ENCODE measurements around the gene TLE4. TPM values are rescaled to one million over a fixed set of nuclear protein-coding genes. Genes with fewer than 3 reads are reported as not detected.

TLE4 gene
- total RNA-seq, 1 donor from 2014 or later = 98.5 TPM

- peaks cover 20% of the 10 kb centered on the region for H3K36me3 Mint-ChIP-seq (ENCODE audit: low read depth, unreplicated experiment)
- Histone ChIP-seq H3K36me3 (ENCODE audit: insufficient read depth, low read length) (peaks cover 9% of the 10 kb centered on the region), H3K4me3 (ENCODE audit: insufficient read depth, low read depth, low read length) (no peak overlapping the region), H3K27ac (ENCODE audit: low read depth, low read length) (no peak overlapping the region), H3K9ac (ENCODE audit: low read length) (no peak overlapping the region), H3K9me3 (ENCODE audit: insufficient read depth, low read depth, low read length) (no peaks in the 10 kb centered on the region), H2AFZ (ENCODE audit: low read depth, low read length) (no peak overlapping the region), H3K4me1 (ENCODE audit: insufficient read depth, low read length) (no peaks in the 10 kb centered on the region), H3K27me3 (ENCODE audit: insufficient read depth, low read length) (no peaks in the 10 kb centered on the region), H3K4me2 (ENCODE audit: low read length) (no peak overlapping the region), H3K79me2 (ENCODE audit: insufficient read depth, low read length) (peaks cover 85% of the 10 kb centered on the region), H4K20me1 (ENCODE audit: insufficient read depth, low read length) (peaks cover 87% of the 10 kb centered on the region)
- no peak for TF ChIP-seq EZH2 (IDR thresholded peaks at IDR 0.05; ENCODE audit: insufficient read depth, low read length)
- TF ChIP-seq, protein P1, sequence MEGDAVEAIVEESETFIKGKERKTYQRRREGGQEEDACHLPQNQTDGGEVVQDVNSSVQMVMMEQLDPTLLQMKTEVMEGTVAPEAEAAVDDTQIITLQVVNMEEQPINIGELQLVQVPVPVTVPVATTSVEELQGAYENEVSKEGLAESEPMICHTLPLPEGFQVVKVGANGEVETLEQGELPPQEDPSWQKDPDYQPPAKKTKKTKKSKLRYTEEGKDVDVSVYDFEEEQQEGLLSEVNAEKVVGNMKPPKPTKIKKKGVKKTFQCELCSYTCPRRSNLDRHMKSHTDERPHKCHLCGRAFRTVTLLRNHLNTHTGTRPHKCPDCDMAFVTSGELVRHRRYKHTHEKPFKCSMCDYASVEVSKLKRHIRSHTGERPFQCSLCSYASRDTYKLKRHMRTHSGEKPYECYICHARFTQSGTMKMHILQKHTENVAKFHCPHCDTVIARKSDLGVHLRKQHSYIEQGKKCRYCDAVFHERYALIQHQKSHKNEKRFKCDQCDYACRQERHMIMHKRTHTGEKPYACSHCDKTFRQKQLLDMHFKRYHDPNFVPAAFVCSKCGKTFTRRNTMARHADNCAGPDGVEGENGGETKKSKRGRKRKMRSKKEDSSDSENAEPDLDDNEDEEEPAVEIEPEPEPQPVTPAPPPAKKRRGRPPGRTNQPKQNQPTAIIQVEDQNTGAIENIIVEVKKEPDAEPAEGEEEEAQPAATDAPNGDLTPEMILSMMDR (IDR thresholded peaks at IDR 0.05; ENCODE audit: insufficient read depth, low read depth, low read length) = no peak
- no peak overlapping the region for H3K27ac Mint-ChIP-seq (ENCODE audit: unreplicated experiment)
- FAIRE-seq (no peak), DNase-seq (ENCODE audit: low read depth) (no peak)
- peaks cover 7% of the 10 kb centered on the region for H3K4me1 Mint-ChIP-seq (ENCODE audit: low read depth, unreplicated experiment)
- H3K9me3 Mint-ChIP-seq (ENCODE audit: unreplicated experiment) = no peaks in the 10 kb centered on the region
- no peak overlapping the region for H3K4me3 Mint-ChIP-seq (ENCODE audit: unreplicated experiment)
- no peaks in the 10 kb centered on the region for H3K27me3 Mint-ChIP-seq (ENCODE audit: low read depth, unreplicated experiment)
These were observed 19.7 kb downstream of the TLE4 start for GRCh38 chr9:79591458-79591857.

DNA sequence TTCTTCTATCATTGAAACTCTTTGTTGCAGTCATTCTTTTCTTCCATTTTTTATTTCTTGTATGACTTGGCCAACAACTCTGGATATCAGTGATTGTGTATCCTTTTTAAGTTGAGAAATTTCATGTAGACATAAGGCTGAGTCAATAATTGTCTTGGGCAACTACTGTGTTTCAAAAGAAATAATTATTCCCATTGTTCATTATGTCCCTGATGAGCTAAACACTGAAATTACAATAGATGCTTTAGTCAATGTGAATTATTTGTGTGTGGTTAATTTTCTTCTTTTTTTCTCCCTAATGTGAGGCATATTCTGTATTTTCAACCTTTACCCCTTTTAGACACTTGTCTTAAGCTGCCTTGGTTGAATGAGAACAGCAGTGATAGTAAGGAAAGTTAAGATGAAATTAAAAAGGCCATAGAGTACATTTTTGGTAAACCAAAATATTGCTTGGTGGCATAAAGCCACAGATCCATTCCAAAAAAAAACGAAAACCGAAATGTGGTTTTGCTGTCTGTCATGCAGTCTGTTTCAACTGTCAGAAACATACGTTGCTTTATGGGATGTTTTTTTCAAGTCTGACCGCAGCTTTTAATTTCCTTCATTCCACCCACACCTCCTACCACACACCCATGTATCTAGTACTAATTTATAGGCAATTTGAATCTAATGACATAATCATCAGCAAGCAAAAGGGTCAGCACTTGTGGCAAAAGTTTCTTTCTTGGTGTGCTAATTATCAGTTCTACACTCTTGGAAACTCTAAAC is 21.1 kb downstream of the TLE4 start:
- Histone ChIP-seq H3K9me3 (ENCODE audit: insufficient read depth, low read depth, low read length) (no peaks in the 10 kb centered on the region), H3K36me3 (ENCODE audit: insufficient read depth, low read length) (peaks cover 2% of the 10 kb centered on the region), H3K27ac (ENCODE audit: low read depth, low read length) (no peak overlapping the region), H3K4me1 (ENCODE audit: insufficient read depth, low read length) (no peaks in the 10 kb centered on the region), H4K20me1 (ENCODE audit: insufficient read depth, low read length) (peaks cover 88% of the 10 kb centered on the region), H2AFZ (ENCODE audit: low read depth, low read length) (no peak overlapping the region), H3K4me2 (ENCODE audit: low read length) (no peak overlapping the region), H3K4me3 (ENCODE audit: insufficient read depth, low read depth, low read length) (no peak overlapping the region), H3K9ac (ENCODE audit: low read length) (no peak overlapping the region), H3K79me2 (ENCODE audit: insufficient read depth, low read length) (peaks cover 84% of the 10 kb centered on the region), H3K27me3 (ENCODE audit: insufficient read depth, low read length) (no peaks in the 10 kb centered on the region)
- Mint-ChIP-seq H3K4me1 (ENCODE audit: low read depth, unreplicated experiment) (peaks cover 6% of the 10 kb centered on the region), H3K36me3 (ENCODE audit: low read depth, unreplicated experiment) (peaks cover 28% of the 10 kb centered on the region), H3K4me3 (ENCODE audit: unreplicated experiment) (no peak overlapping the region), H3K27me3 (ENCODE audit: low read depth, unreplicated experiment) (no peaks in the 10 kb centered on the region), H3K27ac (ENCODE audit: unreplicated experiment) (no peak overlapping the region), H3K9me3 (ENCODE audit: unreplicated experiment) (no peaks in the 10 kb centered on the region)
- DNase-seq (ENCODE audit: low read depth) = no peak
- TF ChIP-seq, protein P1 (IDR thresholded peaks at IDR 0.05; ENCODE audit: insufficient read depth, low read depth, low read length) = no peak
- TF ChIP-seq EZH2 (IDR thresholded peaks at IDR 0.05; ENCODE audit: insufficient read depth, low read length) = no peak
- FAIRE-seq = no peak
